HG02973 (cell line): Measurements from ENCODE around the gene SEMA3A.
"Not testable (repeated sequence)": the region's sequence is repeated elsewhere in the genome, so short reads cannot be mapped to it uniquely, and the experiment has no call there.

Source experiments
- ATAC-seq: cut with Tn5 transposase; IDR thresholded peaks from one replicate; pipeline ENCODE4 v1.9.1; 2021; ENCODE audit warnings: moderate library complexity; ENCODE audit not compliant: unreplicated experiment

The SEMA3A gene

GRCh38 chr7:84154991-84155781, 39.4 kb downstream of the SEMA3A start:
- ATAC-seq, result no peak

- ATAC-seq, result no peak
Measured at GRCh38 chr7:84152995-84153394, 41.6 kb downstream of the SEMA3A start.

- not testable (repeated sequence) for ATAC-seq
Measured at GRCh38 chr7:84150370-84150769, 44.2 kb downstream of the SEMA3A start.

- no peak for ATAC-seq
Measured at GRCh38 chr7:84149573-84149972, 45.0 kb downstream of the SEMA3A start.

GRCh38 chr7:84145892-84146291, 48.7 kb downstream of the SEMA3A start:
- ATAC-seq, result no peak

- no peak for ATAC-seq
Measured at GRCh38 chr7:84144935-84145334, 49.7 kb downstream of the SEMA3A start.

GRCh38 chr7:84144480-84144879, 50.1 kb downstream of the SEMA3A start:
- no peak for ATAC-seq

- no peak for ATAC-seq
Measured at GRCh38 chr7:84142726-84143125, 51.9 kb downstream of the SEMA3A start.

GRCh38 chr7:84139986-84140729, 54.4 kb downstream of the SEMA3A start:
- ATAC-seq, result no peak

GRCh38 chr7:84138411-84138810, 56.2 kb downstream of the SEMA3A start:
- no peak for ATAC-seq

GRCh38 chr7:84137812-84138211, 56.8 kb downstream of the SEMA3A start:
- no peak for ATAC-seq

- ATAC-seq, result no peak
Measured at GRCh38 chr7:84136809-84137208, 57.8 kb downstream of the SEMA3A start.

GRCh38 chr7:84136336-84136735, 58.3 kb downstream of the SEMA3A start:
- ATAC-seq, result no peak

- ATAC-seq, result no peak
Measured at GRCh38 chr7:84134169-84134568, 60.4 kb downstream of the SEMA3A start.

- ATAC-seq, result no peak
Measured at GRCh38 chr7:84125654-84126053, 68.9 kb downstream of the SEMA3A start.

GRCh38 chr7:84123965-84124547, 70.5 kb downstream of the SEMA3A start:
- ATAC-seq, result no peak

GRCh38 chr7:84122582-84123360, 71.8 kb downstream of the SEMA3A start:
- no peak for ATAC-seq

- no peak for ATAC-seq
Measured at GRCh38 chr7:84117304-84117703, 77.3 kb downstream of the SEMA3A start.

GRCh38 chr7:84113906-84114850, 80.4 kb downstream of the SEMA3A start:
- ATAC-seq, result no peak

- ATAC-seq, result no peak
Measured at GRCh38 chr7:84113286-84113685, 81.3 kb downstream of the SEMA3A start.
